GM13976 (cell line): ENCODE data around the gene TBC1D12.

Source experiments
- DNase-seq: peaks from one replicate; pipeline ENCODE4 v3.0.0; 2012; ENCODE audit warnings: low spot score
- in situ Hi-C: fragments of 300-500 bp; cut with MboI; formaldehyde crosslinking; loops from one replicate; pipeline ENCODE4 v1.12.0; 2022; ENCODE audit warnings: low sequenced_read_pairs, mixed read lengths, inconsistent platforms; ENCODE audit not compliant: unreplicated experiment
- TF ChIP-seq, protein P1 (sequence below): IDR thresholded peaks from 2 replicates; pipeline ENCODE4 v1.5.1; 2012; ENCODE audit warnings: borderline replicate concordance, mild to moderate bottlenecking; ENCODE audit not compliant: insufficient read depth; ENCODE audit errors: extremely low read depth, missing control alignments, control extremely low read depth

Gene TBC1D12

DNA sequence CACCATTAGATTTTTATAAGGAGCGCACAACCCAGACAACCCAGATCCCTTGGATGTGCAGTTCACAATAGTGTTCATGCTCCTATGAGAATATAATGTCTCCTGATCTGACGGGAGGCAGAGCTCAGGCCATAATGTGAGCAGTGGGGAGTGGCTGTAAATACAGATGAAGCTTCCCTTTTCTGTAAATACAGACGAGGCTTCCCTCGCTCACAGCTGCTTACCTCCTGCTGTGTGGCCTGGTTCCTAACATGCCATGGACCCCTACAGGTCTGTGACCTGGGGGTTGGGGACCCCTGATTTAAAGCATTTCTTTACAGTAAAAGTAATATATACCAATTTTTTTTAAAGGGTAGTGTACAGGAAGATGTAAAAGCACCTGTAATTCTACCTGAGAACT, 176.4 kb downstream of the TBC1D12 start:
- no peak for DNase-seq
- in situ Hi-C loops: no loop called here
- TF ChIP-seq, protein P1, sequence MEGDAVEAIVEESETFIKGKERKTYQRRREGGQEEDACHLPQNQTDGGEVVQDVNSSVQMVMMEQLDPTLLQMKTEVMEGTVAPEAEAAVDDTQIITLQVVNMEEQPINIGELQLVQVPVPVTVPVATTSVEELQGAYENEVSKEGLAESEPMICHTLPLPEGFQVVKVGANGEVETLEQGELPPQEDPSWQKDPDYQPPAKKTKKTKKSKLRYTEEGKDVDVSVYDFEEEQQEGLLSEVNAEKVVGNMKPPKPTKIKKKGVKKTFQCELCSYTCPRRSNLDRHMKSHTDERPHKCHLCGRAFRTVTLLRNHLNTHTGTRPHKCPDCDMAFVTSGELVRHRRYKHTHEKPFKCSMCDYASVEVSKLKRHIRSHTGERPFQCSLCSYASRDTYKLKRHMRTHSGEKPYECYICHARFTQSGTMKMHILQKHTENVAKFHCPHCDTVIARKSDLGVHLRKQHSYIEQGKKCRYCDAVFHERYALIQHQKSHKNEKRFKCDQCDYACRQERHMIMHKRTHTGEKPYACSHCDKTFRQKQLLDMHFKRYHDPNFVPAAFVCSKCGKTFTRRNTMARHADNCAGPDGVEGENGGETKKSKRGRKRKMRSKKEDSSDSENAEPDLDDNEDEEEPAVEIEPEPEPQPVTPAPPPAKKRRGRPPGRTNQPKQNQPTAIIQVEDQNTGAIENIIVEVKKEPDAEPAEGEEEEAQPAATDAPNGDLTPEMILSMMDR: no peak

- in situ Hi-C loops: no loop called here
- no peak for DNase-seq
- TF ChIP-seq, protein P1: no peak
Observed at GRCh38 chr10:94583124-94583523, 180.8 kb downstream of the TBC1D12 start.
